NB4 (cell line): ENCODE data around the gene MORN1.

Experiments used
- CTCF ChIP-seq: IDR thresholded peaks from one replicate; pipeline ENCODE4 v1.5.1; 2012; ENCODE audit warnings: low read depth, low read length
- MAX ChIP-seq: IDR thresholded peaks from 2 replicates; pipeline ENCODE4 v1.6.1; 2011; ENCODE audit warnings: low read depth, low read length
- POLR2A ChIP-seq: IDR thresholded peaks from 2 replicates; pipeline ENCODE4 v1.6.1; 2011; ENCODE audit warnings: mild to moderate bottlenecking; ENCODE audit not compliant: insufficient read length; ENCODE audit errors: extremely low read depth

GRCh38 chr1:2396059-2396458, 4.7 kb upstream of the MORN1 start:
- TF ChIP-seq CTCF: no peak
- TF ChIP-seq POLR2A: no peak
- TF ChIP-seq MAX: no peak
